ENCODE measurements around the gene SLC12A6. TPM values are rescaled to one million over a fixed set of nuclear protein-coding genes. Genes with fewer than 3 reads are reported as not detected.

SLC12A6 gene
- total and polyA plus RNA-seq, 2 of the 13 experiments (the other 11 are each of a cell fraction or from before 2014, with no cell fraction given), result 15.2 to 30.1 TPM

GRCh38 chr15:34367101-34368081 lies 29.8 kb upstream of the SLC12A6 start, which contains the start of gene LPCAT4 (continued):
- TF ChIP-seq ZNF569 (CRISPR knock-in tag; IDR thresholded peaks at IDR 0.05; ENCODE audit: borderline replicate concordance) (no peak), HIVEP1 (CRISPR knock-in tag; IDR thresholded peaks at IDR 0.05) (no peak), ATRX (CRISPR knock-in tag; IDR thresholded peaks at IDR 0.05; ENCODE audit: borderline replicate concordance) (no peak), POGK (CRISPR knock-in tag; conservative IDR thresholded peaks at IDR 0.05) (peak; percentile 83), MTF2 (CRISPR knock-in tag; IDR thresholded peaks at IDR 0.05; ENCODE audit: borderline replicate concordance) (peak; percentile 89; the same call in 1 of the 2 replicates), ZNF790 (CRISPR knock-in tag; IDR thresholded peaks at IDR 0.05; ENCODE audit: borderline replicate concordance) (no peak), ZNF251 (CRISPR knock-in tag; IDR thresholded peaks at IDR 0.05) (no peak), KLF12 (CRISPR knock-in tag; IDR thresholded peaks at IDR 0.05; ENCODE audit: borderline replicate concordance) (no peak), ATM (IDR thresholded peaks at IDR 0.05; ENCODE audit: borderline replicate concordance) (no peak), CBX5 (CRISPR knock-in tag; IDR thresholded peaks at IDR 0.05; ENCODE audit: borderline replicate concordance) (peak; percentile 57; the same call in 1 of the 2 replicates), PREB (CRISPR knock-in tag; IDR thresholded peaks at IDR 0.05) (no peak), HOXD1 (CRISPR knock-in tag; IDR thresholded peaks at IDR 0.05) (no peak), KAT2B (IDR thresholded peaks at IDR 0.05; ENCODE audit: borderline replicate concordance, low read depth, low read length) (no peak), CHD4 (IDR thresholded peaks at IDR 0.05; ENCODE audit: borderline replicate concordance, low read length) (no peak), XRCC5 (optimal IDR thresholded peaks at IDR 0.05; ENCODE audit: low read length) (no peak), ZNF274 (CRISPR knock-in tag; IDR thresholded peaks at IDR 0.05) (0 out of 2 replicates have a peak, but pooled peaks have one; percentile 63), HDAC2 (CRISPR knock-in tag; IDR thresholded peaks at IDR 0.05) (0 out of 2 replicates have a peak, but pooled peaks have one; percentile 17), ATF4 (CRISPR knock-in tag; IDR thresholded peaks at IDR 0.05) (0 out of 4 replicates have a peak, but pooled peaks of 1 of the 2 experiments have one; percentile 53), ZSCAN12 (CRISPR knock-in tag; IDR thresholded peaks at IDR 0.05) (no peak), REPIN1 (CRISPR knock-in tag; IDR thresholded peaks at IDR 0.05; ENCODE audit: borderline replicate concordance, low read depth) (peak; percentile 60; the same call in 1 of the 2 replicates), PHB2 (IDR thresholded peaks at IDR 0.05; ENCODE audit: partially characterized antibody) (no peak), NR2C2 (CRISPR knock-in tag; IDR thresholded peaks at IDR 0.05; ENCODE audit: borderline replicate concordance) (peak; percentile 43; the same call in 1 of the 2 replicates), ZC3H4 (CRISPR knock-in tag; IDR thresholded peaks at IDR 0.05; ENCODE audit: borderline replicate concordance) (no peak), PAX8 (CRISPR knock-in tag; IDR thresholded peaks at IDR 0.05; ENCODE audit: borderline replicate concordance) (no peak), TBX2 (CRISPR knock-in tag; IDR thresholded peaks at IDR 0.05; ENCODE audit: borderline replicate concordance) (peak; percentile 66), ZEB1 (IDR thresholded peaks at IDR 0.05; ENCODE audit: insufficient replicate concordance, low read depth) (no peak)

All from HepG2 (cell line).